Stimulated activated CD8-positive, alpha-beta memory T cell treated with anti-CD3 and anti-CD28 coated beads, Interleukin-12 subunit alpha, Interleukin-12 subunit beta, amount 100 ng/mL, for 24 hours (primary cell): Measurements from ENCODE around the gene ASIC4.

Source experiments
- DNase-seq: peaks from one replicate; pipeline ENCODE4 v3.0.0-alpha.2; 2020; ENCODE audit errors: extremely low read depth

ASIC4 gene

DNA sequence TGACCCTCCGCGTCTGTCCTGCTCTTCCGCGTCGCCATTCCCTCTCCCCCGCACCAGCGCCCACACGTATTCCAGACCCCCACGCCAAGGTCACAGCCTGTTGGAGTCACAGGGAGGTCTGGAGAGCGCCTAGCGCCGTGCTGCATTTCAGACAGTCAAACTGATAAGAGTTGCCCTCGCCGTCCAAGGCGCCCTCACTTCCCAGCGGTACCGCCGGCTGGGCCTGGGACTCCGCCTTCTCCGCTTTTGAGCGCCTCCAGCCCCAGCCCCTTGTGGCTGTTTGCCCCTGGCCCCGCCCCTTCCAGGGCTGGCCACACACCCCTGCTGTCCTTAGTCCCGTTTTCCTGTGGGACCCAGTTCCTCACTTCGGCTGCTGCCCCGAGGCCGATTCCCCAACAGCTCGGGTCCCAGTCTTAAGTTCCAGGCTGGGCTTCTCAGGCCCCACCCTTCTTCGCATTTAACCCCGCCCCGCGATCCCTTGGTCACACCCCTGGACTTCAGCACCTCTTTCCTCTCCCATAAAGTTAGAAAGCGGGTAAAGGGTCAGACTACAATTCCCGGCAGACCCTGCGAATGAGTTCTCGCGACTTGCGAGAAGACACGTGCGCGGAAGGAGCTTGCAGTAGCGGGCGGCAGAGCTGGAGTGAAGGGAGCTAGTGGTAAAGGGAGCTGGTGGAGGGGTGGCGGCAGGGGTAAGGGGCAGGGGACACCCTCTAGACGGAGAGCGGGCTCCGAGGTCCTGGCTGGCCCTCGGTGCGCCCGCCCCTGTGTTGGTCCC, 15.8 kb upstream of the ASIC4 start, which contains the start of gene GMPPA:
Gene GMPPA, plus strand, starts transcription at position 612 of the 778 bp plus-strand sequence. CDS start 1,085 bp downstream, outside the sequence.
- DNase-seq: peak; percentile 74

- no peak for DNase-seq
These were observed 15.3 kb upstream of the ASIC4 start for GRCh38 chr2:219499058-219499307.

- no peak for DNase-seq
These were observed 14.7 kb upstream of the ASIC4 start for GRCh38 chr2:219499555-219499954.

- no peak for DNase-seq
These were observed 14.1 kb upstream of the ASIC4 start for GRCh38 chr2:219500135-219500534.

GRCh38 chr2:219501849-219502248, 12.4 kb upstream of the ASIC4 start:
- no peak for DNase-seq

DNA sequence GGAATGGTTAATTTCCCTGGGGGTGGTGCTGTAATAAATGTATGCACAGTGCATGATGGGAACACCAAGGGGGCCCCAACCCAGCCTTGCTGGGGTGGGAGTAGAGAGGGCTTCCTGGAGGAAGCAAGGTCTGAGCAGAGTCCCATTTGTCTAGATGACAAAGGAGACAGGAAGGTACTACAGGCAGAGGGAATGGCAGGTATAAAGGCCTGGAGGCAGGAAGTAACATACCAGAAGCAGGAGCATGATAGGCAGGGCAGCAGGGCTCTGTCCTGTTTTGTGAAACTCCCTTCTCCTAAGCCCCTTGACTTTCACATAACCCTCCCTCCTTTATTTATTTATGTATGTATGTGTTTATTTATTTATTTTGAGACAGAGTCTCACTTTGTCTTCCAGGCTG, 11.7 kb upstream of the ASIC4 start:
- no peak for DNase-seq

DNA sequence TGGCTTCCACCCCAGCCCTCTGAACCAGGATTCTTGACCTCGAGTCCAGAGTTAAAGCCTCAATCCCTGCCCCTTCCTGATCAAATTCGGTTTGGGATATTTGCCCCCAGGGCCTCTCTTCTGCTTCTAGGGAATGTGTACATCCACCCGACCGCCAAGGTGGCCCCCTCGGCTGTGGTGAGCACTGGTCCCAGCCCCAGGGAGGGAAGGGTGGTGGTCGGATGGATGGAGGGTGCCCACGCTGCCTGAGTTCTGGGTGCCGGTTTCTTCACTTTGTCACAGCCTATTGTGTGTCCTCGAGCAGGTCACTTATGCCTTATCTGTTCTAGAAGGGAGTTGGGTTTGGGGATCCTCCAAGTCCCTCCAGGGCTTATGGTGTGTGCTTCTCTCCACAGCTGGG, 8.7 kb upstream of the ASIC4 start:
- no peak for DNase-seq

GRCh38 chr2:219506153-219506801, 8.0 kb upstream of the ASIC4 start:
- no peak for DNase-seq

GRCh38 chr2:219506802-219507526, 7.3 kb upstream of the ASIC4 start:
- DNase-seq: no peak

DNA sequence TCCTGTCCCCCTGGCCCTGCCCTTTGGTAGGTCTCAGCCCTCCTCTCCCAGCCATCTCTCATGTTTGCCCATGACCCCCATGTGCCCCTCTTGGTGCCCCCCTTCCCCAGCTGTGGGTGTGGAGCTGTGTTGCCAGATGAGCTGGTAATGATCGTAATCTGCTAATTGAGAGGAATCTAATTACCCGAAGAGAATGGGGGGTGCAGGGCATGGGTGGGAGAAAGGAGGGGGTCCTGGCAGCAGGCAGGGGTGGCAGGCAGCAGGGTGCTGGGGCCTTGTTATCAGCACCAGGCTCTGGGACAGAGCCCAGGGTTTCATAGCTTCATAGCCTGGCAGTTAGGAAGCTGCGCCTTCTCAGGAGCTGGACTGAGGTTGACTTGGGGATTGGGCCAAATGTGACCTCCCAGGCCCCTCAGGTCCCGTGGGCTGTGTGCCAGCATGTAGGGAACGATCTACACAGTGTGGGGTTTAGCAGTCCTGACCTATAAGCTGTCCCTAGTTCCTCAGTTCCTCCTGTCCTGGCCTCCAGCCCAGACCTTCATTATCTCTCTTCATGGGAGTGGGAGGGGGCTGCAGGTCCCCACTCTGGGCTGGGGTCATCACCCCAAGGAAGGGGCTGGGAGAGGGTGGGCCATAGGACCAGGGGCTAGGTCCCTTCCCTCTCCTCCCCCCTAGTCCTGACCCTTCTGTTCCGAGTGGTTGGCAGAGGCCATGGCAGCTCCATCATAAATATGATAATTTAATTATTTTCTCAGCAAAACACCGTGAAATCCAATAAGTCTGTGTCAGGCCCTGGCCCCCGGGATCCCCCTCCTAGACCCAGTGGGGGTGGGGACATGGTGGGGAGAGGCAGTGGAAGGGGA, 6.5 kb upstream of the ASIC4 start:
- DNase-seq: no peak

- no peak for DNase-seq
These were observed 5.9 kb upstream of the ASIC4 start for GRCh38 chr2:219508444-219508734.

DNA sequence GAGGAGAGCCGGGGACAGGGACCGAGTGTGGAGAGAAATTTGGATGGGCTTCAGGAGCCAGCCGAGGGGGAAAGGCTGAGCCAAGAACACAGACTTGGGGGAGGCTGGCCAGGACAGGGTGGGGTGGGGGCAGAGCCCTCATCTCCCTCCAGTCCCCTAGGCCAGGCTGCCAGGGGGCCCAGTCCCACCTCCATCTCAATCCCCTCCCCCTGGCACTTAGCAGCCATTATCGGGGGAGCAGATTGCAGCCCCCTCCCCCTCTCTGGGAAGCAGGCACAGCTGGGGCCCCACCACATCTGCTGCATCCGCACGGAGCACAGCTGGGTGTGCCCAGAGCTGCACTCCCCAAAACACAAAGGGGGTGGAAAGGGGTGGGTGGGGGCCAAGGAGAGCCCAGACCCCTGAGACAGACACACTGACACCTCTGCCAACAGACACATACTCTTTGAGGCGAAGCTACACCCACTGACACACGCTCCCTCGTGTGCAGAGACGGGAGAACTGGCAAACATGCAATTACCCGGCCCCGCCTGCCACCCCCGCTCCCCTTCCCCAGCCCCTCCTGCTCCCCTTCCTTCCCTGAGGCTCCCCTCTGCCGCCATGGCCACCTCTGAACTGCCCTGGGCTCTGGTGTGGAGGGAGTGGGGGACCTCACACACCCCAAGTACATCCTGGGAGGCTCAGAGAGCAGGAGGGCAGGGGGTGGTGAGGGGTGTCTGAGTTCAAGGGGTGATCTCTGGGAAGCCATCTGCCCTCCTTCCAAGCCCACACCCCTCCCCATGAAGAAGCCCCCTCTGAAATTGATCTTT, 5.1 kb upstream of the ASIC4 start:
- DNase-seq: no peak

DNA sequence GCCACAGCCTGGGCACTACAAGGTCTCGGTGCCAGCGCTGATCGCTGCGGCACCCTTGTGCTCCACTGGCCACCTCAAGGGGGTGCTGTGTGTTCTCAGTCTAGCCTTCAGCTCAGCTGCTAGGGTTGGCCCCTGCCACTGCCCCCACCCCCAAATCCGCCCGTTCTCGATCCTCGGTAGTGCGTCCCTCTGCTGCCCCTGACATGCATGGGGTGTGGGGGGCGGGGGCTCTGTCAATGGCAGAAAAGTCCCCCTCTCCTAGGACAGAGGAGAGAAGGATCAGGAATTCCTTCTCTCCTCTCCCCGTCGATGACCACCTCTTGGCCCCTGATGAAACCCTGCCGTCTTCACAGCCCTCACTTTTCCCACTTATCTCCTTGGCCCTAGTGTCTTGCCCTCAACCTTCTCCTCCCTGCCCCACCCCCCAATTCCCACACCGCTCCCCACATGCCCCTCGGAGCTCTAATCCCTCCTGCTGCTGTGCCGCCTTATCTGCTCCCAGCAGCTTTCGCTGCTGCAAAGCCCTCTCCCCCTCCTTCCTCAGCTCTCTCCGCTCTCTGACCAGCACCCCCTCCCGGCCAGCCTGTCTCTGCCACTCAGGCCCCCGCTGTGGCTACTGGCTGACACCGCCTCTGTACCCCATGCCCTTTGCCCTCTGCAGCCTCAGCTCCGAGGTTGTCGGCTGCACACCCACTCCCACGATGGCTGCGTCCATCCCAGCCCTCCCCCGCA, 4.3 kb upstream of the ASIC4 start:
- no peak for DNase-seq

DNA sequence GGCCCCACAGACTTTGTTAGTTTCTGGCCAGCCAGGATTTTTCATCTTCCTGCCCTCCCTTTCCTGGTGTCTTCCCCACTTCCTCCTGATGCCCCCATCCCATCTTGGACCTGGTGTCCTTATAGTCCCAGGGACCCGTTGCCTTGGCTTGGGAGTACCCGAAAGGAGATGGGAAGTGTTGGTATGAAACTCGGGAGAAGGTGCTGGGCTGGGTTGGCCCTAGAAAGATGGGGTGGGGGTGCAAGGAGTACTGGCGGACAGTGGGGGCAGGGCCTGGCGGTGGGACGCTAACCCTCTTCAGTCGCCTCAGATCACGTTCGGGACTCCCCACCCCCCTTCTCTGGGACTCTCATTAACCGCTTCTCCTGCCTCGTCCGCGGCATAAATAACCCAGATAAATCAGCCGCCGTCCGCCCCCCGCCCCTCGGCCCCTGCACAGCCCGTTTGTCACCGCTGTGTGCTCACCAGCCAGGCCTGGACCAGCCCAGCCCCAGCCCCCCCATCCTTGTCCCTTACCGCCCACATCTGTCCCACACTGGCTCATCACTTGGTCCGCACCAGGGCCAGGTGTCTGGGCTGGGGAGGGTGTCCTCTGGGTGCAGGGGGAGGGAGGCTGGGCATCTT, 3.7 kb upstream of the ASIC4 start:
- no peak for DNase-seq

- DNase-seq: no peak
These were observed 2.5 kb upstream of the ASIC4 start for GRCh38 chr2:219511547-219512325.

- no peak for DNase-seq
These were observed 1.6 kb upstream of the ASIC4 start for GRCh38 chr2:219512524-219513216.

- no peak for DNase-seq
These were observed 495 bp upstream of the ASIC4 start for GRCh38 chr2:219513787-219514186.

GRCh38 chr2:219514836-219515235, 554 bp downstream of the ASIC4 start:
- no peak for DNase-seq
